DOHH2 (cell line): ENCODE measurements around the gene CCDC38.

Experiments used
- CTCF ChIP-seq: fragments of 200-600 bp; sonication (generic); IDR thresholded peaks from one replicate; pipeline ENCODE4 v1.5.1; 2014; ENCODE audit warnings: antibody characterized with exemption, mild to moderate bottlenecking, low read depth, low read length; ENCODE audit not compliant: poor library complexity, severe bottlenecking
- EZH2phosphoT487 ChIP-seq: fragments of 200-600 bp; sonication (generic); IDR thresholded peaks from 2 replicates; pipeline ENCODE4 v1.6.1; 2017; ENCODE audit warnings: borderline replicate concordance, mild to moderate bottlenecking, antibody characterized with exemption, low read length, moderate library complexity, mixed read lengths

GRCh38 chr12:95978351-95978750, 35.9 kb upstream of the CCDC38 start:
- TF ChIP-seq CTCF = no peak
- no peak for TF ChIP-seq EZH2phosphoT487
